A549 (cell line): ENCODE results near the gene GJB5. TPM values are rescaled to one million over a fixed set of nuclear protein-coding genes. Genes with fewer than 3 reads are reported as not detected.
A peak's percentile ranks its signal among the peaks of the same experiment; 100 is the strongest.

ENCODE experiments used
- ATAC-seq, 2 experiments: fragments of 200-7000 bp in 1 of 2; fragments of >200 bp in 1 of 2; cut with Nextera tagmentation in 1 of 2; cut with Tn5 transposase in 1 of 2; 3 replicates each; pipeline versions ENCODE4 v1.8.0 to v1.9.1; 2018 to 2020; ENCODE audit warnings: mild to moderate bottlenecking in 1 of 2, moderate library complexity in 1 of 2
- CTCF ChIA-PET: fragments of 300-600 bp; sonication (Branson Sonifier 250); formaldehyde crosslinking; extraction: SDS; loops from one replicate; lab custom pipeline; 2021; ENCODE audit warnings: antibody characterized with exemption, inconsistent platforms; lab: Yijun Ruan, JAX
- POLR2A ChIA-PET: fragments of 350-600 bp; formaldehyde crosslinking; extraction: SDS; loops from one replicate; lab custom pipeline; 2021; ENCODE audit warnings: antibody characterized with exemption, inconsistent platforms; lab: Yijun Ruan, JAX
- DNase-seq, 2 experiments: peaks; one replicate each; pipeline versions ENCODE4 v3.0.0 to v3.0.0-alpha.2; 2011 to 2016; ENCODE audit warnings: low read depth in 1 of 2, low spot score in 1 of 2
- FAIRE-seq: peaks from 2 replicates; lab custom pipeline; 2011; peaks lifted over from hg19 to GRCh38; lab: Jason Lieb, UNC
- H3K27ac ChIP-seq, 2 experiments: fragments of >200 bp; sonication (Bioruptor Twin); formaldehyde crosslinking; 3 replicates each; pipeline ENCODE4 v1.5.1; 2016 to 2017
- H3K4me1 ChIP-seq: fragments of >200 bp; sonication (Bioruptor Twin); formaldehyde crosslinking; 3 replicates; pipeline ENCODE4 v1.6.1; 2016
- H3K4me2 ChIP-seq: fragments of >200 bp; sonication (Bioruptor Twin); formaldehyde crosslinking; 3 replicates; pipeline ENCODE4 v1.6.1; 2016
- H3K4me3 ChIP-seq: fragments of >200 bp; sonication (Bioruptor Twin); formaldehyde crosslinking; 3 replicates; pipeline ENCODE4 v1.5.1; 2016
- H3K9me3 ChIP-seq: fragments of >200 bp; sonication (Bioruptor Twin); formaldehyde crosslinking; 3 replicates; pipeline ENCODE4 v1.6.1; 2016
- ATOH8 ChIP-seq: fragments of 250-450 bp; sonication (Bioruptor Pico); IDR thresholded peaks from 2 replicates; pipeline ENCODE4 v1.5.0; 2020; ENCODE audit warnings: low read depth, mild to moderate bottlenecking, moderate library complexity
- BHLHE40 ChIP-seq: IDR thresholded peaks from 2 replicates; pipeline ENCODE4 v1.6.1; 2012; ENCODE audit warnings: low read depth, low read length, inconsistent platforms
- CBX2 ChIP-seq: fragments of 200-600 bp; sonication (generic); IDR thresholded peaks from 2 replicates; pipeline ENCODE4 v1.6.1; 2016; ENCODE audit warnings: low read depth, mild to moderate bottlenecking, borderline replicate concordance
- CBX8 ChIP-seq: fragments of 200-600 bp; sonication (generic); IDR thresholded peaks from 2 replicates; pipeline ENCODE4 v1.6.1; 2016
- CHD4 ChIP-seq: fragments of 200-600 bp; sonication (generic); IDR thresholded peaks from 2 replicates; pipeline ENCODE4 v1.6.1; 2016; ENCODE audit warnings: antibody characterized with exemption, mild to moderate bottlenecking, borderline replicate concordance
- EHF ChIP-seq: fragments of 250-450 bp; sonication (Bioruptor Pico); IDR thresholded peaks from 2 replicates; pipeline ENCODE4 v1.5.0; 2020; ENCODE audit warnings: mild to moderate bottlenecking
- ELK1 ChIP-seq: fragments of 150-350 bp; IDR thresholded peaks from 2 replicates; pipeline ENCODE4 v1.6.1; 2014; ENCODE audit warnings: low read depth, mild to moderate bottlenecking, low read length
- HES2 ChIP-seq: fragments of >200 bp; sonication (Bioruptor Twin); formaldehyde crosslinking; IDR thresholded peaks from 2 replicates; pipeline ENCODE4 v1.6.1; 2016
- HEYL ChIP-seq: fragments of 250-450 bp; sonication (Bioruptor Pico); IDR thresholded peaks from 2 replicates; pipeline ENCODE4 v1.8.0; 2021; ENCODE audit warnings: mild to moderate bottlenecking, moderate library complexity
- HOXB13 ChIP-seq: fragments of 250-450 bp; sonication (Bioruptor Pico); IDR thresholded peaks from 2 replicates; pipeline ENCODE4 v1.5.0; 2020; ENCODE audit warnings: low read depth, mild to moderate bottlenecking, moderate library complexity
- JUNB ChIP-seq: fragments of >200 bp; sonication (Bioruptor Twin); formaldehyde crosslinking; IDR thresholded peaks from 2 replicates; pipeline ENCODE4 v1.6.1; 2016
- MAFK ChIP-seq: fragments of 450-650 bp; IDR thresholded peaks from 2 replicates; pipeline ENCODE4 v1.6.1; 2014; ENCODE audit not compliant: partially characterized antibody
- MAZ ChIP-seq: fragments of 150-350 bp; IDR thresholded peaks from 2 replicates; pipeline ENCODE4 v1.6.1; 2014; ENCODE audit warnings: antibody characterized with exemption, low read depth, low read length, borderline replicate concordance
- POLR2A ChIP-seq: IDR thresholded peaks from 2 replicates; pipeline ENCODE4 v1.6.1; 2012; ENCODE audit warnings: mild to moderate bottlenecking, low read length
- POLR2AphosphoS2 ChIP-seq: conservative IDR thresholded peaks from 2 replicates; pipeline ENCODE4 v1.6.1; 2012; ENCODE audit warnings: low read length, improper control_type of control experiment, inconsistent platforms
- REST ChIP-seq: fragments of 200-600 bp; sonication (generic); IDR thresholded peaks from 2 replicates; pipeline ENCODE4 v1.6.1; 2016; ENCODE audit warnings: antibody characterized with exemption, mild to moderate bottlenecking, moderate library complexity
- RFX5 ChIP-seq: fragments of 450-650 bp; IDR thresholded peaks from 2 replicates; pipeline ENCODE4 v1.7.1; 2014; ENCODE audit warnings: antibody characterized with exemption, mild to moderate bottlenecking, moderate library complexity
- ZNF302 ChIP-seq: fragments of 250-450 bp; sonication (Bioruptor Pico); IDR thresholded peaks from 2 replicates; pipeline ENCODE4 v1.9.0; 2021; ENCODE audit warnings: inconsistent platforms, mild to moderate bottlenecking, moderate library complexity
- WGBS: methylation state at CpG from one replicate; pipeline ENCODE4 v1.1.6; 2017; ENCODE audit errors: missing lambda C conversion rate; 5-methylcytosine and 5-hydroxymethylcytosine counted together
- polyA plus RNA-seq, 4 experiments: library from polyadenylated mRNA; depleted of rRNA in 3 of 4; stranded (reverse); fragments of >200 nt; fragmentation: RNase III in 1 of 4; extraction: RNeasy Plus Mini Kit Qiagen cat#74134 plus additional on column Dnase treatment in 1 of 4; gene quantifications; 2 replicates in 3 of 4; 3 replicates in 1 of 4; pipeline ENCODE4 v1.2.3, GENCODE V29; 2011 to 2017
- TF ChIP-seq, protein P1 (sequence below): IDR thresholded peaks from 2 replicates; pipeline ENCODE4 v1.6.1; 2012

GJB5 gene
- polyA plus RNA-seq, 2 of the 4 experiments (the other 2 are of a cell fraction), result 0.15 to 0.16 TPM

DNA sequence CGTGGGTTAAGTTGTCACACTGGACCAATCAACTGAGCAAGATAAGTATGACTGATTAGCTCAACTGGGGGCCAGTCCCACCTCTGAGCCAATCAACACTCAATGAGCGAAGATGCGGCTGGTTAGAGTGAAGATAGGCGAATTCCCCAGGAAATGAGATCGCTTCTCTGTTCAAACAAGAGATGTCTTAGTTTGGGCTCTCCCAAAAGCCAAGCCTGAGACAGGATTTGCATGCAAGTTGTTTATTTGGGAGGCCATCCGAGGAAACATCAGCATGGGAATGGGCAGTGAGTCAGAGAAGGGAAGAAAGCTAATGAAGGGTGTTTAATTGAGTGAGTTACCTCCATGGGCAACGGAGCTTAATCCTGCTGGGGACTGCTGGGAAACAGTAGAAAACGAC, 4.9 kb upstream of the GJB5 start:
- Histone ChIP-seq H3K4me2 (no peak overlapping the region), H3K9me3 (no peaks in the 10 kb centered on the region), H3K27ac (no peak overlapping the region), H3K4me1 (no peaks in the 10 kb centered on the region; the same call in 2 of the 3 replicates), H3K4me3 (no peak overlapping the region)
- ATAC-seq (no peak), FAIRE-seq (no peak), DNase-seq (no peak)
- 70% methylated on average over 8 of the region's 8 CpGs for WGBS
- POLR2A ChIA-PET, result no interaction called here
- CTCF ChIA-PET, result interaction anchor here (1.3 to 5.0 kb wide), 2 partner anchors 7 to 9 kb away, joined by 4 to 27 read pairs; partner anchors contain the start of gene GJB4
- TF ChIP-seq ZNF302 (CRISPR knock-in tag) (no peak), ELK1 (no peak), POLR2AphosphoS2 (no peak), HES2 (no peak), RFX5 (no peak), BHLHE40 (no peak), CBX2 (no peak), REST (no peak), CBX8 (no peak), ATOH8 (CRISPR knock-in tag) (no peak), HEYL (CRISPR knock-in tag) (no peak), JUNB (no peak), POLR2A (no peak), EHF (CRISPR knock-in tag) (no peak), CHD4 (no peak), HOXB13 (CRISPR knock-in tag) (no peak)
- TF ChIP-seq, protein P1, sequence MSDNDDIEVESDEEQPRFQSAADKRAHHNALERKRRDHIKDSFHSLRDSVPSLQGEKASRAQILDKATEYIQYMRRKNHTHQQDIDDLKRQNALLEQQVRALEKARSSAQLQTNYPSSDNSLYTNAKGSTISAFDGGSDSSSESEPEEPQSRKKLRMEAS, result no peak

DNA sequence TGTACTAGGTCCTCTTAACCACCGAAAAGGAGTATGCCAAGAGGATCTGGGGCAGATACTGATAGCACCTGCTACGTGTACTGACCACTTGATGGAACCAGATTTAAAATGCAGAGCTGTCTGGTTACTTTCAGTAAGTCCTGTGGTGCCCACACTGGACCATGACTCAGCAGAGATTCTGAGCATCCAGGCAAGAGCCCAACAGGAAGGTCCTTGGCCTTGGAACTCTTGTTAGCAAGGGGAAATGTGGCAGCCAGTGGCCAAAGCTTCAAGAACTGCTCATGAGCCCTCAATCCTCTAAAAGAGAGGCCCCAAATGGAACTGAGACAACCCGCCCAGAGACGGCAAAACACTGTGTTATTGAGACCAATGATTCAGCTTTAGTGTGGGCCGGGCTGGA, 4.2 kb upstream of the GJB5 start:
- Histone ChIP-seq H3K4me1 (peaks cover 6% of the 10 kb centered on the region; the same call in 1 of the 3 replicates), H3K27ac (peak overlapping the region in 1 of 2 experiments; percentile 28; a peak in 2 of 6 replicates), H3K4me2 (no peak overlapping the region), H3K4me3 (no peak overlapping the region), H3K9me3 (no peaks in the 10 kb centered on the region)
- DNase-seq, result no peak
- no peak for FAIRE-seq
- ATAC-seq, result no peak
- CTCF ChIA-PET, result interaction anchor here (5.0 kb wide), 1 partner anchor 8 kb away, joined by 27 read pairs; no protein-coding TSS in a partner anchor
- WGBS, result 82% methylated on average over 5 of the region's 5 CpGs
- TF ChIP-seq CBX8, result no peak
- no peak for TF ChIP-seq CHD4
- TF ChIP-seq MAZ, result no peak
- peak; percentile 39 for TF ChIP-seq MAFK
- POLR2A ChIA-PET, result no interaction called here
